Spleen (tissue), 7 donors: ENCODE results near the gene DDB1.

Experiments
- POLR2A ChIP-seq, 3 donors: fragments of 450-650 bp; IDR thresholded peaks; one replicate each; pipeline ENCODE4 v1.5.1; 2017; ENCODE audit warnings: antibody characterized with exemption in 3 of 3, mild to moderate bottlenecking in 1 of 3
- TF ChIP-seq, protein P1 (sequence below), 11 experiments: fragments of 200-600 bp in 7 of 11; fragments of 450-650 bp in 4 of 11; sonication (generic) in 4 of 11; IDR thresholded peaks in 8 of 11; conservative IDR thresholded peaks in 3 of 11; 1 replicate in 7 of 11; 2 replicates in 4 of 11; pipeline versions ENCODE4 v1.4.0 to v1.8.0; 2016 to 2021; ENCODE audit warnings: antibody characterized with exemption in 11 of 11, inconsistent platforms in 4 of 11, mild to moderate bottlenecking in 1 of 11
- donor health status: DM: no; HTN: no; CAD: no; lungs with moderate emphysema.
- donor health status: DM: no; HTN: no; CAD: no.
- donor health status: DM: no; HTN: no; CAD: no.

DNA sequence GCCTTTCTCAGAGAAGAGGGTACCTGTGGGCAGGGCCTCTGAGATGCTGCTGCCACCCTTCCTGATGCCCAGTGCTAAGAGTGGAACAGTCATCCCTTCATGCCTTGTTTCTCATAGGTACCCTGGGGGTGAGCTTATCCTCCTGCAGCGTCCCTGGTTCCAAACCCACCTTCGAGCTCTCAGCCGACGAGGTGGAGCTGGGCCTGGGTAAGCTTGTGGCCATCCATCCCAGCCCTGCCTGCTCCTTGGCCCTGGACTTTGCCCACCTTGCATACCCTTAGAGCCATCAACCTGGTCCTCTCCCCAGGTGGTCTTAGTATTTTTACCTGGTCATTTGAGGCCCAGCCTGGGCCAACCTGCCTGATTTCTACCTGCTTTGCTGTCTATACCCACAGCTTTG lies 8.8 kb upstream of the DDB1 start:
- TF ChIP-seq, protein P1, sequence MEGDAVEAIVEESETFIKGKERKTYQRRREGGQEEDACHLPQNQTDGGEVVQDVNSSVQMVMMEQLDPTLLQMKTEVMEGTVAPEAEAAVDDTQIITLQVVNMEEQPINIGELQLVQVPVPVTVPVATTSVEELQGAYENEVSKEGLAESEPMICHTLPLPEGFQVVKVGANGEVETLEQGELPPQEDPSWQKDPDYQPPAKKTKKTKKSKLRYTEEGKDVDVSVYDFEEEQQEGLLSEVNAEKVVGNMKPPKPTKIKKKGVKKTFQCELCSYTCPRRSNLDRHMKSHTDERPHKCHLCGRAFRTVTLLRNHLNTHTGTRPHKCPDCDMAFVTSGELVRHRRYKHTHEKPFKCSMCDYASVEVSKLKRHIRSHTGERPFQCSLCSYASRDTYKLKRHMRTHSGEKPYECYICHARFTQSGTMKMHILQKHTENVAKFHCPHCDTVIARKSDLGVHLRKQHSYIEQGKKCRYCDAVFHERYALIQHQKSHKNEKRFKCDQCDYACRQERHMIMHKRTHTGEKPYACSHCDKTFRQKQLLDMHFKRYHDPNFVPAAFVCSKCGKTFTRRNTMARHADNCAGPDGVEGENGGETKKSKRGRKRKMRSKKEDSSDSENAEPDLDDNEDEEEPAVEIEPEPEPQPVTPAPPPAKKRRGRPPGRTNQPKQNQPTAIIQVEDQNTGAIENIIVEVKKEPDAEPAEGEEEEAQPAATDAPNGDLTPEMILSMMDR (IDR thresholded peaks at IDR 0.05 in 8 of 11, conservative IDR thresholded peaks at IDR 0.05 in 3 of 11): no peak
- no peak for TF ChIP-seq POLR2A (IDR thresholded peaks at IDR 0.05)
